ENCODE data around the gene NUP214.

GRCh38 chr9:131160416-131161112 is 35.2 kb downstream of the NUP214 start:
- TF ChIP-seq CTCF (IDR thresholded peaks at IDR 0.05; ENCODE audit: insufficient read depth, low read length) (no peak), REST (IDR thresholded peaks at IDR 0.05; ENCODE audit: insufficient replicate concordance, low read depth) (no peak)
